ENCODE data around the gene DOCK1. TPM values are rescaled to one million over a fixed set of nuclear protein-coding genes. Genes with fewer than 3 reads are reported as not detected.

Gene DOCK1
- total RNA-seq, 4 donors from 2014 or later, result 4.3 to 6.0 (median 4.8) TPM

GRCh38 chr10:127036987-127037386, 131.8 kb downstream of the DOCK1 start:
- ATAC-seq (no peak), DNase-seq (no peak)
- in situ Hi-C loops (cut with MboI; ENCODE audit: low sequenced_read_pairs in 4 of 4), result no loop called here
- no peak overlapping the region for H3K27ac ChIP-seq
- no peaks in the 10 kb centered on the region for H3K4me1 ChIP-seq
- H3K9me3 ChIP-seq, result no peaks in the 10 kb centered on the region
- no peaks in the 10 kb centered on the region for H3K36me3 ChIP-seq
- no peak for TF ChIP-seq POLR2A (IDR thresholded peaks at IDR 0.05)
- TF ChIP-seq CTCF (IDR thresholded peaks at IDR 0.05 in 4 of 5, conservative IDR thresholded peaks at IDR 0.05 in 1 of 5), result no peak
- intact Hi-C loops (cut with DNase I; ENCODE audit: low total_unique reads), result no loop called here
- no peaks in the 10 kb centered on the region for H3K27me3 ChIP-seq
- no peak overlapping the region for H3K4me3 ChIP-seq

GRCh38 chr10:127039435-127039834, 134.2 kb downstream of the DOCK1 start:
- in situ Hi-C loops (cut with MboI; ENCODE audit: low sequenced_read_pairs in 4 of 4), result no loop called here
- no peaks in the 10 kb centered on the region for H3K36me3 ChIP-seq

GRCh38 chr10:127040756-127041155, 135.5 kb downstream of the DOCK1 start:
- H3K4me1 ChIP-seq, result no peaks in the 10 kb centered on the region
- in situ Hi-C loops (cut with MboI; ENCODE audit: low sequenced_read_pairs in 4 of 4) (no loop called here), intact Hi-C loops (cut with DNase I; ENCODE audit: low total_unique reads) (no loop called here)
- ATAC-seq, result no peak
- no peak overlapping the region for H3K4me3 ChIP-seq
- H3K27ac ChIP-seq, result no peak overlapping the region
- TF ChIP-seq CTCF (IDR thresholded peaks at IDR 0.05 in 4 of 5, conservative IDR thresholded peaks at IDR 0.05 in 1 of 5), result no peak
- no peak for TF ChIP-seq POLR2A (IDR thresholded peaks at IDR 0.05)
- DNase-seq, result no peak
- H3K27me3 ChIP-seq, result no peaks in the 10 kb centered on the region
- no peaks in the 10 kb centered on the region for H3K9me3 ChIP-seq
- H3K36me3 ChIP-seq, result no peaks in the 10 kb centered on the region

More at GRCh38 chr10:127039435-127039834, 134.2 kb downstream of the DOCK1 start:
- no peak for TF ChIP-seq POLR2A (IDR thresholded peaks at IDR 0.05)
- no peak for TF ChIP-seq CTCF (IDR thresholded peaks at IDR 0.05 in 4 of 5, conservative IDR thresholded peaks at IDR 0.05 in 1 of 5)
- DNase-seq (no peak), ATAC-seq (no peak)
- Histone ChIP-seq H3K27me3 (no peaks in the 10 kb centered on the region), H3K4me3 (no peak overlapping the region), H3K27ac (no peak overlapping the region), H3K9me3 (no peaks in the 10 kb centered on the region), H3K4me1 (no peaks in the 10 kb centered on the region)
- intact Hi-C loops (cut with DNase I; ENCODE audit: low total_unique reads), result no loop called here

GRCh38 chr10:127041552-127041951, 136.3 kb downstream of the DOCK1 start:
- in situ Hi-C loops (cut with MboI; ENCODE audit: low sequenced_read_pairs in 4 of 4) (no loop called here), intact Hi-C loops (cut with DNase I; ENCODE audit: low total_unique reads) (no loop called here)
- TF ChIP-seq CTCF (IDR thresholded peaks at IDR 0.05 in 4 of 5, conservative IDR thresholded peaks at IDR 0.05 in 1 of 5) (no peak), POLR2A (IDR thresholded peaks at IDR 0.05) (no peak)
- Histone ChIP-seq H3K9me3 (no peaks in the 10 kb centered on the region), H3K36me3 (no peaks in the 10 kb centered on the region), H3K27me3 (no peaks in the 10 kb centered on the region), H3K4me1 (no peaks in the 10 kb centered on the region), H3K27ac (no peak overlapping the region), H3K4me3 (no peak overlapping the region)
- DNase-seq (no peak), ATAC-seq (no peak)

GRCh38 chr10:127043301-127043700, 138.1 kb downstream of the DOCK1 start:
- in situ Hi-C loops (cut with MboI; ENCODE audit: low sequenced_read_pairs in 4 of 4) (no loop called here), intact Hi-C loops (cut with DNase I; ENCODE audit: low total_unique reads) (no loop called here)
- ATAC-seq, result no peak
- Histone ChIP-seq H3K4me1 (no peaks in the 10 kb centered on the region), H3K4me3 (no peak overlapping the region), H3K27ac (no peak overlapping the region), H3K9me3 (no peaks in the 10 kb centered on the region), H3K36me3 (no peaks in the 10 kb centered on the region), H3K27me3 (no peaks in the 10 kb centered on the region)
- TF ChIP-seq CTCF (IDR thresholded peaks at IDR 0.05 in 4 of 5, conservative IDR thresholded peaks at IDR 0.05 in 1 of 5) (no peak), POLR2A (IDR thresholded peaks at IDR 0.05) (no peak)
- DNase-seq, result no peak

All from gastrocnemius medialis (tissue), 4 donors.